Right ventricle myocardium superior (tissue), 1 donor: ENCODE measurements around the gene RNF212. TPM values are rescaled to one million over a fixed set of nuclear protein-coding genes. Genes with fewer than 3 reads are reported as not detected.

Experiments
- ATAC-seq: fragments of 200-7000 bp; cut with Tn5 transposase; one replicate; pipeline ENCODE4 v1.9.1; 2020; ENCODE audit warnings: mild to moderate bottlenecking; ENCODE audit not compliant: poor library complexity
- DNase-seq: peaks from one replicate; pipeline ENCODE4 v3.0.0-alpha.2; 2020
- intact Hi-C: fragments of 100-400 bp; cut with DNase I; formaldehyde crosslinking; loops from one replicate; pipeline ENCODE4 v1.11.2; 2022
- long read RNA-seq: library from polyadenylated mRNA; unstranded; transcript quantifications from one replicate; pipeline ENCODE4 v2.0.0, GENCODE V29; 2021
- total RNA-seq: library from RNA; stranded (reverse); fragmentation: NEBNext Ultra II Directional; extraction: Animal tissue kit (Norgen Biotek cat#: 25700); gene quantifications from one replicate; pipeline ENCODE4 v1.2.1, GENCODE V29; 2021
- donor health status: DM: no; HTN: yes; CAD: no; lungs with severe emphysema.

RNF212 gene, protein sequence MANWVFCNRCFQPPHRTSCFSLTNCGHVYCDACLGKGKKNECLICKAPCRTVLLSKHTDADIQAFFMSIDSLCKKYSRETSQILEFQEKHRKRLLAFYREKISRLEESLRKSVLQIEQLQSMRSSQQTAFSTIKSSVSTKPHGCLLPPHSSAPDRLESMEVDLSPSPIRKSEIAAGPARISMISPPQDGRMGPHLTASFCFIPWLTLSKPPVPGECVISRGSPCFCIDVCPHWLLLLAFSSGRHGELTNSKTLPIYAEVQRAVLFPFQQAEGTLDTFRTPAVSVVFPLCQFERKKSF
- 0.30 TPM for total RNA-seq
- long read RNA-seq, partial matches to known transcripts, result 0 of 1 reads
- long read RNA-seq, other reads (novel, unspliced or antisense), result 1 of 1 reads

DNA sequence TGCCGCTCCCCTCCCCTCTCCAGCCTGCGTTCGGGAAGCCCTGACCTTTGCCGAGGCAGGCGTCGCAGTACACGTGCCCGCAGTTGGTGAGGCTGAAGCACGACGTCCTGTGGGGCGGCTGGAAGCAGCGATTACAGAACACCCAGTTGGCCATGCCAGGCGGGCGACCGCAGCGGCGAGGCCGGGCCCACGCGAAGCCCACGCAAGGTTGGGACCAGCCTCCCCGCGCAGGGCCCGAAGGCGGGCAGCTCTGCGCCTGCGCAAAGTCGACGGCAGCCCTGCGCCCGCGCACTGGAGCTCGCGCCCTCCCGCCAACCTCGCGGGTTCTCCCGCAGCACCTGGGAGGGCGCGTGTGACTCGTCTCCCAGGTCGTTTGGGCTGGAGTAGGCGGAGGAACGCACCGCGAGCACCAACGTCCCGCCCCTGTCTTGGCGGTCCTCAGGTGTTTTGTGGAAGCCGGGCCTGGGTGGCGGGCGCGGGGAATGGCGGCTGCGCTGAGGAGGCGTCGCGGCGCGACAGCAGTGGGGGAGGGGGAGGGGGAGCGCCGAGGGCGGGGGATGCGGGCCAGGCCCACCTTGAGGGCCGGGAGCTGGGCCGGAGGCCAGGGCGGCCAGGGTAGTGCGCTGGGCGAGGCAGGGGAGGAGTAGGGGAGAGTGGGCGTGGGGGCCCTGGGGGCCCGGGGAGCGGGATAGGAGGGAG, at the start of gene RNF212:
Gene RNF212, minus strand, starts transcription at position 254 of the 699 bp plus-strand sequence. Its CDS starts 100 bp downstream, at position 154.
- ATAC-seq, result peak; percentile 73
- intact Hi-C loops, result no loop called here
- DNase-seq, result no peak

- intact Hi-C loops, result loop anchor here (10.0 kb wide), 1 partner anchor 184 kb away; the partner anchor contains the start of gene UVSSA
- ATAC-seq (no peak), DNase-seq (no peak)
Measured at GRCh38 chr4:1160351-1160750, 47.0 kb upstream of the RNF212 start.

DNA sequence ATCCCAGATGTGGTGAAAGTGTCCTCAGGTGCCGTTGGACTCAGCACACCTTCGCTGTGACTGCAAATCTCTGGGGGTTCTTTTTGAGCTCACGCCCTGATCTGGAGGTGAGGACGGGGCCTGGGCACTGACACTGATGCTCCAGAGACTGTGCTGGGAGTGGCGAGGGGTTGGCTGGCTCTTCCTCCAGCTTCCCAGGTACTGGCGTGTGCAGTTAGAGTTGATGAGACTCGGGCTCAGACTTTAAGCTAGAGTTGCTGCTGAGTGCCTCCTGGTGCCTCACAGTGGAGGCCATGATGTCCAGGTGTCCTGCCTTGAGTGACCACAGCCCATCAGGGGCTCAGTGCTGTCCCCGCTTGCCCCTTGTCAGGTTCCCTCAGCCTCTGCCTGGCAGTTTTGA, 42.7 kb upstream of the RNF212 start:
- DNase-seq (no peak), ATAC-seq (no peak)
- intact Hi-C loops, result no loop called here

GRCh38 chr4:1155314-1155713, 42.0 kb upstream of the RNF212 start:
- ATAC-seq (peak; percentile 82), DNase-seq (no peak)
- intact Hi-C loops, result no loop called here

GRCh38 chr4:1154523-1155182, 41.3 kb upstream of the RNF212 start:
- DNase-seq (no peak), ATAC-seq (peak; percentile 55)
- intact Hi-C loops, result no loop called here

DNA sequence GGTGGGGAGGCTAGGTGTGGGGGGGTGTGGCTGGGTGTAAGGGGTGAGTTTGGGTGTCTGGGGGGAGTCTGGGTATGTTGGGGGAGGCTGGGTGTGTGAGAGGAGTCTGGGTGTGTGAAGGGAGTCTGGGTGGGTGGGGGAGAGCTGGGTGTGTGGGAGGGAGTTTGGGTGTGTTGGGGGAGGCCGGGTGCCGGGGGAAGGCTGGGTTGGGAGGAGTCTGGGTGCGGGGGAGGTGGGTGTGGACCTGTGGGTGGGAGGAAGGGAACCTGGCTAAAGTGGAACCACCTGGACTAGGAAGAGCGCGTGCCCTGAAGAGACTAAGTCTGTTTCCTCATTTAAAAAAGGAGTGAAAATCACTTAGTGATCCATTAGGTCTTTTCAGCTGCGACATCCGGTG, 40.8 kb upstream of the RNF212 start:
- ATAC-seq (no peak), DNase-seq (no peak)
- intact Hi-C loops, result no loop called here

DNA sequence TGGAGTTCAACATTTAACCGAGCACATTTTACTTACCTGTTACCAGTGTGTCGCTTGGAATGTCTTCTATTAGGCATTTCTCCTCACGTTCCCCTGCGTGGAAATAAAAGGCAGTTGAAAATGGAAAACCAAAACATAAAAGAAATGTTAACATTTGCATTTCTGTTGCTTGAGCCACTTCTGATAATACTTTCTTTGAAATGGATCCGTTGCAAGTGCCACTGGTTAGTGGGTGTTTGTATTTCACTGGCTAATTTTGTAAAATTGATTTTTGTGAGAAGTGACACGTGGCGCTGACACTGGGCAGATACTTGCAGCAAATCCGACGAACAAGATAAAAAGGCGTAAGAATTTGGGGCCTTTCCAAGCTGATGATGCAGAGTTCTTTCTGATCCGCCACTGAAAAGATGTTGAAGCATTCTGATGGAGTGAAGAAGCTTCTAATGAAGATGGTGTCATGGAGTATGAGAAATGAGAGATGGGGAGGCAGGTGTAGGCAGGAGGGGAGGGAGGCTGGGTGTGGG, 40.3 kb upstream of the RNF212 start:
- no peak for ATAC-seq
- no peak for DNase-seq
- intact Hi-C loops, result no loop called here

DNA sequence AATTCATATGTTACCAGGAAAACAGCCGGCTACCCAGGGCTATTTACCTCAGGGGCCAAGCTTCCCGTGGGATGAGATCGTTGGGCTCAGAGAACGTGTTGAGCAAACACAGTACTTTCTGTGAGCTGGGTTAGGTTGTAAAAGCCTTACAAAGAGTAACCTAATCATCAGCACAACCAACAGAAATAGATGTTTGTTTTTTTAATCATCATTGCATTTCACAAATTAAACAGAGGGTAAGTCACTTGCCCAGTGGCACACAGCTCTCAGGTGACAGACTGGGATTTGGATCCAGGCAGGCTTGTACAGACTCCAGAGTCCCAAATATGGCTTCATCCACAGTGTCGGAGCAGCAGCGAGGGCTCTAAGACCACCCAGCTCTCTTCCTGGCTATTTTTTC, 38.9 kb upstream of the RNF212 start:
- intact Hi-C loops, result no loop called here
- ATAC-seq (no peak), DNase-seq (no peak)

DNA sequence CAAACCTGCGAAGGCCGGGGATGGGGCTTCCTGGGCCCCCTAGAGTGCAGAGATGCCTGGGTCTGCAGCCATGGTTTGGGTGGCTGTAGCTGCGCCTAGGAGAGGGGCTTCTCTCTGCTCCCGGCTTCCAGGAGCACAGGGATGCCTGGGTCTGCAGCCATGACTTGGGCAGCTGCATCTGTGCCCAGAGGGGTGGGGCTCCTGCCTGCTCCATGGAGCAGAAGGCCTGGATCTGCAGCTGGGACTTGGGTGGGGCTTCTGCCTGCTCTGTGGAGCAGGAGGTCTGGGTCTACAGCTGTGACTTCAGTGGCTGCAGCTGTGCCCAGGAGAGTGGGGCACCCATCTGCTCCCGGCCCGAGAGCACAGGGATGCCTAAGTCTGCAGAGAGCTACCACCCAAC, 38.2 kb upstream of the RNF212 start:
- ATAC-seq (no peak), DNase-seq (no peak)
- intact Hi-C loops, result no loop called here

DNA sequence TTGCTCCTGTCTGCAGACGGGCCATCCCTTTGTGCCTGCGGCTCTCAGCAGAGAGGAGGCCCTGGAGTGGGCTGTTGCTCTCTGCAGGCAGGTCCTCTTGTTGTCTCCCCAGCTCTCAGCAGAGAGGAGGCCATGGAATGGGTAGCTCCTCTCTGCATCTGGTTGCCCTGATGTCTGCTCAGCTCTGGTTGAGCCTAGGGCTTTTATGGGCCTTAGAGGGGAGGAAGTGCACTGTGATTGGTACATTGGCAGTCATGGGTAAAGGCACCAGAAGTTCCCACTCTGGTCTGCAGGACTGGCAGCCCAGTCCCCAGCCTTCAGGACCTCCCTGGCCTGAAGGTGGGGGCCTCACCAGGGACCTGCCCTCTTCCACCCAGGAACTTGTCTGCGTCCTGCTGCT, 37.5 kb upstream of the RNF212 start:
- ATAC-seq (no peak), DNase-seq (no peak)
- intact Hi-C loops, result no loop called here

GRCh38 chr4:1139860-1140259, 26.5 kb upstream of the RNF212 start:
- no peak for ATAC-seq
- intact Hi-C loops, result loop anchor here (10.0 kb wide), 1 partner anchor 385 kb away; no protein-coding TSS in a partner anchor
- no peak for DNase-seq

- no peak for ATAC-seq
- intact Hi-C loops, result loop anchor here (10.0 kb wide), 1 partner anchor 387 kb away; no protein-coding TSS in a partner anchor
- DNase-seq, result no peak
Measured at GRCh38 chr4:1137850-1138249, 24.5 kb upstream of the RNF212 start.

GRCh38 chr4:1137063-1137776, 23.9 kb upstream of the RNF212 start:
- no peak for DNase-seq
- intact Hi-C loops, result loop anchor here (10.0 kb wide), 1 partner anchor 388 kb away; no protein-coding TSS in a partner anchor
- ATAC-seq, result no peak

GRCh38 chr4:1136048-1136447, 22.7 kb upstream of the RNF212 start:
- DNase-seq, result no peak
- intact Hi-C loops, result loop anchor here (10.0 kb wide), 1 partner anchor 389 kb away; no protein-coding TSS in a partner anchor
- no peak for ATAC-seq

GRCh38 chr4:1133033-1133432, 19.7 kb upstream of the RNF212 start:
- intact Hi-C loops, result loop anchor here (5.0 to 10.0 kb wide), 3 partner anchors 134 to 392 kb away; partner anchors contain the start of gene UVSSA
- no peak for ATAC-seq
- no peak for DNase-seq

GRCh38 chr4:1130316-1131186, 17.2 kb upstream of the RNF212 start:
- ATAC-seq, result peak; percentile 97
- DNase-seq, result peak; percentile 71
- intact Hi-C loops, result loop anchor here (5.0 to 10.0 kb wide), 3 partner anchors 137 to 394 kb away; partner anchors contain the start of gene UVSSA

DNA sequence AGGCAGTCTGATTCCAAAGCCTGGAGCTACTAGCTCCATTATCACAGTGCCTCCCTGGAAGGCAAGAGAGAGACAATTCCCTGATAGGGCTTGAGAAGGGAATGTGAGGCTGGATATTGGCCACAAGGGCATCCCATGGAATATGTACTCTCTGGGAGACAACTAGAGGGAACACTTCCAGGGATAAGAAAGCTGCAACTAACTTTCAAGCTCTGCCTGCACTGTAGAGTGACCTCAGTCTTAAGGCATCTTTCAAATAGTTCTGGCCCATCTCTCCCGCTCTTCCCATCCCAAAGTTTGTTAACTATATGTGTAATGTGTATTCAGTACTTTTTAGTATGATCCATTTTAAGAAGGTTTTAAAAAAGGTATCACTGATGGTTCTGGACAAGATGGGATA, 13.1 kb upstream of the RNF212 start:
- ATAC-seq, result no peak
- intact Hi-C loops, result no loop called here
- no peak for DNase-seq
